ENCODE measurements around the gene PFKFB2.
"Not testable (repeated sequence)": the region's sequence is repeated elsewhere in the genome, so short reads cannot be mapped to it uniquely, and the experiment has no call there.

The PFKFB2 gene

DNA sequence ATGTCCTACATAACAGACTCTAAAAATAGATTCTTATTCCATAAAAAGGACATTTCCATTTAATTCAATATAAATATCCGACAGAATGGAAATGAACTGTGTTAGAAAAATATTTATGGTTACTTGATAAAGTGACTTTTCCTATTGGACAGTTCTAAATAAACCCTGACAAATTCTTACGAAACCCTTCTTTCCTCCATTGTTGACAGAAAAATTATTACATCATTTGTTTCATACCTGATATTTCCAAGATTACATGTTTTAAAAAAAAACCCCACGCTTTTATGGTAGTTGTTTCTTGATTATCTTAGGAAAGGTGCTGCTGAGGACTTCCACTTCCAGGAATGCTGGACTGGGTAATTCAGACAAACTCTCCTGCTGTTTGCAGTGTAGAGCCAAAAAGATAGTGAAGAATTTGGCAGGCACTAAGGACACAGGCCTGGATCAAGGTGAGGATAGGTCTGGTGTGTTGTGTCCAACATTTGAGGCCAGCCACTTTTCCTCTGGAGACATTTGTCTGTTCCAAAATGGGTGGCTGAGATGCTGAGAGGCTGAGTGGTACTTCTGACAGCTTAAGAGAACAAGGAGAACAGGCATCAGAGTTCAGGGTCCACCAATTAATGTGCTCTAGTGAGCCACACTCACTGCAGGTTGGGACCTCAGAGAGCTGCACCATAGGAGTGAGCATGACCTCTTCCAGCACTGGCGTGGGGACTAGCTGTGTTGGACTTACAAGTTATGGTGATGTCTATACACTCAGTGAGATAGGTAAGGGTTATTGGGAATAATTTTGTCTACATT, 13.5 kb upstream of the PFKFB2 start:
- DNase-seq (ENCODE audit: low read depth in 2 of 2) = no peak

DNA sequence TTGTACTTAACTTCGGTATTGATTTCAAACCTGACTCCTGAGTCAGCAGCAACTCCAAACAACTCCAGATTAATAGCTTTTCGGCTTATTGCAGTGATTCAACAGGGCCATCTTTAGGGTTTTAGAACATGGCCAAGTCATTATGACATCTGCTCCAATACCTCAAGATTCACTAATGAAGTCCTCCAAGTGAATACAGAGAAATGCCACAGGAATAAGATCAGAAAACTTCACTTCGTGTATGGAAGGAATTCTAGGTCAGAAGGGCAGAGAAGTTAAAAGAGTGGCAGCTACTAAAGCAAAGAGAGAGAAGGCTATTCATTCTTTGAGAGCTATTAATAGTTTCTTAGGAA, 12.9 kb upstream of the PFKFB2 start:
- no peak for DNase-seq (ENCODE audit: low read depth in 2 of 2)

DNA sequence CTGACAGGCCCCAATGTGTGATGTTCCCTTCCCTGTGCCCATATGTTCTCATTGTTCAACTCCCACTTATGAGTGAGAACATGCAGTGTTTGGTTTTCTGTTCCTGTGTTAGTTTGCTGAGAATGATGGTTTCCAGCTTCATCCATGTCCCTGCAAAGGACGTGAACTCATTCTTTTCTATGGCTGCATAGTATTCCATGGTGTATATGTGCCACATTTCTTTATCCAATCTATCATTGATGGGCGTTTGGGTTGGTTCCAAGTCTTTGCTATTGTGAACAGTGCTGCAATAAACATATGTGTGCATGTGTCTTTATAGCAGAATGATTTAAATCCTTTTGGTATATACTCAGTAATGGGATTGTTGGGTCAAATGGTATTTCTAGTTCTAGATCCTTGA, 11.7 kb upstream of the PFKFB2 start:
- DNase-seq (ENCODE audit: low read depth in 2 of 2) = not testable (repeated sequence)

DNA sequence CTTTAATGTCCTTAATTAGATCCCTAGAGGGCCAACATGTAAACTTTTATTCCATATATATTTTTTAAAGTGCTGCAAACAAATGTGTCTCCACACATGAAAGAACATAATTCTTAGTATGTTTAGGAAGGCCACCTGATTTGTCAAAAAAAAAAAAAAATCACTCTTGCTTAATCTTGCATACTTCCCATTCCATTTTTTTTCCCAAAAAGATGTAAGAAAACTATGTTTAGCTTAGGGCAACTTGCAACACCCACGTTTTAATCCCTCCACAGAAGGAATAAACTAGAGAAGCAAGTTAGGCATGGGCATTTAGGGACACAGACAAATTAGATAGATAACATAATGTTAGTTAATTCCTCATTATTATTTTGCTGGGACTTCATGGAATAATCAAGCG, 7.6 kb upstream of the PFKFB2 start:
- no peak for DNase-seq (ENCODE audit: low read depth in 2 of 2)

DNA sequence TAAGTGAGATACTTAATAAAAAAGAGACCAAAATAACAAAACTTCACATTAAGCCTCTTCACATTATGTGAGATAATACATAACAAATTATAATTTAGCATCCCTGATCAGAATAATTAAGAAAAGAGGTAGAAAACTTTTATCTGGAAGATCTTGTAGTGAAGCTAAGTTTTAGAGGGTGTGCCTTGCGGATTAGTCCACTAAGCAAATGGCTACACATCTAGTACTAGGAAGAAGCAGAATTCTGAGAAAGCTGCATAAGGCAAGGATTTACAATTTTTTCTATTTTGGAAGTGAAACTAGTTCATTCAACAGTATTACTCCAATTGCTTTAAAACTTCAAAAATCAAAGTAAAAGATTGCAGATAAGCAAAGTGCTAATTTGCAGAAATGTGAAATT, 5.6 kb upstream of the PFKFB2 start:
- no peak for DNase-seq (ENCODE audit: low read depth in 2 of 2)

DNA sequence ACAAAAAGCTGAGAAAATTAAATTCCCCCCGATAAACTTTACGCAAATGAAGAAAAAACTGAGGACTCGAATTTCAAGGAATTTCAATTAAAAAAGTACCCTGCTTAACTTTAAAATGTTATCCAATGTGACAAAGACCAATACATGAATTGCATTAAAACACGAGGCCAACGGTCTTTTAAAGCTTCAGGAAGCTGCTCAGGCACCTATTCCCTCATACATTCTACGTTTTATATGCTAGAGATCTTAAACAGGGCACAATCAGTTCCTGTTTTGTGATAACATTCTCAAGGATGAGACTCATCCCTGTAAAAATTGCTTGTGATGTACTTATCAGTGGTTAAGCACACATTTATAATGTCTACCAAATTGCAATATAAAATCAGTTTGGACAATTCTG, 5.0 kb upstream of the PFKFB2 start:
- DNase-seq (ENCODE audit: low read depth in 2 of 2) = no peak

DNA sequence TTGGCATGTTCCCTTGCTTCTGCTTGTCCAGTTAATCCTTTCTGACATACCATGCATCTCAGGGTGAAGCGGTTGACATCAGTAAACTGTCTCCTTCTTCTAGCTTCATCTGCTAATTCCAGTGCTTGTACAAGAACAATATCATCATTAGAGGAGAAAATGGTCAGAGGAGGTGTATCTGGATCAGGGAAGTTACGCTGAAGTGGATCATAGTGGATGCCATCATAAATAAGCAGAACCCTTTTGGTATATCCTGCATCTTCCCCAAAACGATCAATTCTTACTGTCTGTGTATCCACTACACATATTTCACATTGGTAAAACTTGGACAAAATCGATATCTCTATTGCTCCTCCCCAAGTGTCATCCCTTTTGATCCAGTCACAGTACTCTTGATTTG, 4.0 kb upstream of the PFKFB2 start:
- DNase-seq (ENCODE audit: low read depth in 2 of 2) = no peak

- DNase-seq (ENCODE audit: low read depth in 2 of 2) = no peak
Measured at GRCh38 chr1:207049514-207049913, 3.6 kb upstream of the PFKFB2 start.

DNA sequence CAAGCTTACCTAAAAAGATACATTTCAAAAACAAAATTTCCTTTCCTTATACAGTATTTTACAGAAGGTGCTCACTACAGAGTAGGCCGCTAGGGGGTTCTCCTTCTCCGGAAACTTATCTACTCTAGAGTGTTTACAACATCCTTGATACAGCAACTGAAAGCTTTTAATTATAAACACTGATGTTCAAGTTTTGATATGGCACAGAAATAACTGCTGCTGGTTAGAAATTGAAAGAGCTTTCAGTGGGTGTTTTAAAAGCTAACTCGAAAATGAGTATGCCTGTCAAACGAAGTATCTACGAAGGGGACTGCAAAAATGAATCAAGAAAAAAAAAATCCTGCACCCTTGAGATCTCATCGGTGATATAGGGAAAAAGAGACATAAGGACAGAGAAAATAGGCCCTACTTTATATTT, 3.1 kb upstream of the PFKFB2 start:
- DNase-seq (ENCODE audit: low read depth in 2 of 2) = peak in 1 of 2 donors; percentile 20

GRCh38 chr1:207050480-207051190, 2.4 kb upstream of the PFKFB2 start:
- DNase-seq (ENCODE audit: low read depth in 2 of 2) = peak; percentile 73 to 80

- DNase-seq (ENCODE audit: low read depth in 2 of 2) = no peak
Measured at GRCh38 chr1:207051191-207051943, 1.7 kb upstream of the PFKFB2 start, which contains the start of gene YOD1. TSS of gene YOD1 (minus strand) at chr1:207051208. CDS start at chr1:207051030, 178 bp downstream.

DNA sequence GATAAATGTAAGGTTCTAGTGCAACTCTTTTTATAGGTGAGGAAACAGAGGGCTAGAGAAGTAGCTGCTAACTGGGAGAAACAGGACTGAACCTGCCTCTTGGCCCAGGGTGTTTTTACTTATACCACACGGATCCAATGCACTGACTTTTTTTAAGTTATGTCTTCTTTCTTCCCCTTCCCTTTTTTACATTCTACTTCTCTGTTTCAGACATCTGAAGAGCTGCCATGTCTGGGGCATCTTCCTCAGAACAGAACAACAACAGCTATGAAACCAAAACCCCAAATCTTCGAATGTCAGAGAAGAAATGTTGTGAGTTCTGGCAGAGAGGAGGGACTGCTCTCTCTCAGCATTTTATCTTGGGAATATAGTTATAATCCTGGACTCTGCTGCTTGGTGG, 1.4 kb downstream of the PFKFB2 start:
- DNase-seq (ENCODE audit: low read depth in 2 of 2) = no peak

DNA sequence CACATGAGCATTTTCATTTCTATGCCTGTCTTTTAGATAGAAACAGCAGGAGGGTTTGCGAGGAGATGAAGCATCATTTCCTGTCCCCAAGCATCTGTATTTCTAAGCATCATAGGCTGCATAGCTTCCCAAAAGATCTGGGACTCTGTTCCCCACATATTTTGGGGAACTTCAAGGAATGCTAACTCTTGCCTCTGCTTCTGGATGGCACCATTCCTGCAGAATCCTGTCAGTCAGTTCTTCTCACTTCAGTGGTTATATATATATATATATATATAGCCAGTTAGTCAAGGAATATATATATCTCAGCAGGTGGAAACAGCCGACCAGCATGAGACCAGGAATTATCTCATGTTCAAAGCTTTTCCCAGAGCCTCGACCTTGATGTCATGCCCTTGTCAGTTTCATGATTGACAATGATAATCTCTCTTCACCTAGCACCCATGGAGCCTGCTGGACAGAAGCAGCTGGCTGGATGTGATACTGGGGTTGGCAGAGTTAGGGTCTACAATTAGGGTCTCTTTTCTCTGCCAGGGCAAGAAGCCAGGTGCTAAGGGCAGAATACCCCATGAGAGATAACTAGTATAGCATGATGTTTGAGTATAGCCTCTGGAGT, 2.4 kb downstream of the PFKFB2 start:
- no peak for DNase-seq (ENCODE audit: low read depth in 2 of 2)

- DNase-seq (ENCODE audit: low read depth in 2 of 2) = no peak
Measured at GRCh38 chr1:207056673-207057072, 3.6 kb downstream of the PFKFB2 start.

DNA sequence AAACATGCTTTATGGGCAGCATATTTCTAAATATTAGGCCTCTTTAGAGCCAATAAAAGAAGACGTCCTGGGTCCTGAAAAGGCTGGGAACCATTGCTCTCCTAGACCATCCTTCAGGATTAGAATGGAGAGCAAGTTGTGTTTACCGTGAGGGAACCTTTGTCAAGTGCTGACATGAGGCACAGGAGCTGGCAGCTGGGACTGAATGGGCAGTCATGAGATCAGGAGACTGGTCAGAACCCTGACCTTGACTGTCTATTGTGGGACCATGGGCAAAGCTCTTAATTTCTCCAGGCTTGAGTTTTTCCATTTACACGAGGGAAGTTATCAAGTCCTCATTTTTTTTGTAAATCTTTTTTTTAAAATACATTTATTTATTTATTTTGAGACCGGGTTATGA, 5.2 kb downstream of the PFKFB2 start:
- no peak for DNase-seq (ENCODE audit: low read depth in 2 of 2)

DNA sequence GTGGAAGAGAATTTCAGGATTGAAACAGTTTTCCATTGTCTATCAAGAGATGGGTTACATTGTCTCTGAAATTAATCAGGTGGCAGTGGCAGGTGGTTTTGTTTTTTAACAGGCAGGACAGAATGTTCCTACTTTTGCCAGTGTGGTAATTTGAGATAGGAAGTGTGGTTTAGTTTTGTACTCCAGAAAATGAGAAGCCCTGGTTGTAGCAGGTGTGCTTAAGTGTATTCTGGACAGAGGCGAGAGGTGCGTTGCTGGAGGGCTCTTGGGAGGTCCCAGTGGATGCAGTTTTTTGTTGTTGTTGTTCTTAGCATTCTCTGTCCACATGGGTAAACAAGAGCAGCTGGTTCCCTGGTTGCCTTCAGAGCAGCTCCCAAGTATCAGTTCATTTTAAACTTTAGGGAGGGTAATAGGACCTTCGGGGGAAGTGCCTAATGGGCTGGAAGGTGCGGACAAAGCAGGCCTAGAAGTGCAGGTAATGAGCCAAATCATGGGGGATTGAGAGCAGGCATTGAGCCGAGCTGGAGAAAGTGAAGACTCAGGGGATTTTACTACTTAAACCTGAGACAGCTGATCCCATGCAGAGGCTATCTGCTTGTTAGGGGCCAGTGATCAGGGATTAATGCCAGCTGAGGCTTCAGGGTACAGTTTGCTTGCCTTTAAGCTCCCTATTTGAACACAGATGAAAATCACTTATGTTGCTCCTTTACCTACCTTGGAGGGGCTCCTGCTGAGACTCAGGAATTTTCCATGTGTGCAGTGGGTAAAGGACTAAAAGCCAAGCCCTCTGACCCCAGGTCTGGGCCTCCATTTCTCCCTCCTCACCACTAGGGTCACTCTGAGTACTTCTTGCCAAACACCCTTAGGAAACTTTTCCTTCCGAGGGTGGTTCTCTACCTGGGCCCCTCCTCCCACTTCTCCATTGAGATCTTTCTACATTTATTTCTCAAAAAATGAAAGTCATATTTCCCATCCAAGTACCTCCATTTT, 6.1 kb downstream of the PFKFB2 start:
- no peak for DNase-seq (ENCODE audit: low read depth in 2 of 2)

- DNase-seq (ENCODE audit: low read depth in 2 of 2) = no peak
Measured at GRCh38 chr1:207059881-207060280, 6.8 kb downstream of the PFKFB2 start.

DNA sequence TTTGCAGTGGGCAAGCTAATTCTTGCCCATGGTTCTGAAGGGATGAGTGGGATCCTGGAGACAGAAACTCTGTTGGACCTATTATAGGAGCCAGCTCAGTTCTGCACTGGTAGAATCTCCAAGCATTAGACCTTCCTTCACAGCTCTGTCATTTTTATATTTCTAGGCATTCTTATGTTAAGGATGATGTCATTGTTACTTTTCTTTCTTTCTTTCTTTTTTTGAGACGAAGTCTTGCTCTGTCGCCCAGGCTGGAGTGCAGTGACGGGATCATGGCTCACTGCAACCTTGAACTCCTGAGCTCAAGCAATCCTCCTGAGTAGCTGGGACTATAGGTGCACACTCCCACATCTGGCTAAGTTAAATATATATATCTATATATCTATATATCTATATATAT, 7.5 kb downstream of the PFKFB2 start:
- no peak for DNase-seq (ENCODE audit: low read depth in 2 of 2)

- DNase-seq (ENCODE audit: low read depth in 2 of 2) = no peak
Measured at GRCh38 chr1:207062058-207062457, 9.0 kb downstream of the PFKFB2 start.

DNA sequence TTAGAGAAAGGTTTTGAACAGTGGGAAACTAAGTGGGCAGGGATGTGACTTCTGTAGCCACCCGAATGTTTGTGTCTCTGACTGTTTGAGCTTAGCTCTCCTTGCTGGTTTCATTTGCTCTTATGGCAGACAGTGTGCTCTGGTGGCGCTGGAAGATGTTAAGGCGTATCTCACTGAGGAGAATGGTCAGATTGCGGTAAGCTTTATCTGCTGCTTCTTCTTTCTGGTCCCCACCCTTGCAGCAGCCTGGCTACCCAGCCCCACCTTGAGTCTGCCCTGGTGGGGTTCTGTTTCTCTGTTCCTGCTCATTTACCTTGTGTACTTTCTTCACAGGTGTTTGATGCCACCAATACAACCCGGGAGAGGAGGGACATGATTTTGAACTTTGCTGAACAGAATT, 9.9 kb downstream of the PFKFB2 start:
- DNase-seq (ENCODE audit: low read depth in 2 of 2) = no peak

DNA sequence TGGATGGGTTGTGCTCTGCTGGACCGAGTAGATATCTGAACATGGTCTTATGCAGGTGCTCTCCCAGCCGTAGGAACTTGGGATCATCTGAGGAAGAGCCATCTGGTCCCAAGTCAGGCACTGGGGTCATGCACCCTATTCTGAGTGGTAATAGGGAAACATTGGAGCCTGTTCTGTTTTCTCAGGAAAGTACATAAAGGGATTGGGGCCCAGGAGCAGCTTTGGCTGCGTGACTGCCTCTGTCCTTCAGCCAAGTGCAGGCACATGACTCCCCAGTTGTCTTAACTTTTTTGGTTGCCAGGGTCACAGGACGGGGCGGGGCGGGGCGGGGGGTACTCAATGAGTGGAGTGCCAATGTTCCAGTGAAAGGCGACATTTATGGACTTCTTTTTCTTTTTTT, 11.5 kb downstream of the PFKFB2 start:
- DNase-seq (ENCODE audit: low read depth in 2 of 2) = no peak

Data from stimulated activated CD8-positive, alpha-beta memory T cell treated with anti-CD3 and anti-CD28 coated beads, Interleukin-7, amount 100 ng/mL, for 1 hour (primary cell).